T-cell (primary cell): ENCODE data around the gene RPS6KA2. TPM values are rescaled to one million over a fixed set of nuclear protein-coding genes. Genes with fewer than 3 reads are reported as not detected.

Experiments
- ATAC-seq, 4 experiments: fragments of 200-7000 bp in 3 of 4; fragments of 150-1000 bp in 1 of 4; cut with Tn5 transposase; replicated peaks in 1 of 4; 1 replicate in 3 of 4; 2 replicates in 1 of 4; pipeline ENCODE4 v1.10.0; 2021; ENCODE audit warnings: moderate library complexity in 3 of 4, mild to moderate bottlenecking in 2 of 4, moderate number of reproducible peaks in 1 of 4
- CTCF ChIA-PET, 2 donors: fragments of 300-600 bp; sonication (Branson Sonifier 250); formaldehyde crosslinking; loops; one replicate each; lab custom pipeline; 2022; ENCODE audit warnings: antibody characterized with exemption in 2 of 2; lab: Charles Lee
- POLR2A ChIA-PET, 2 donors: fragments of 300-600 bp; sonication (Branson Sonifier 250); formaldehyde crosslinking; loops; one replicate each; lab custom pipeline; 2022; ENCODE audit warnings: antibody characterized with exemption in 2 of 2; lab: Charles Lee
- DNase-seq, 35 experiments: peaks; one replicate each; pipeline versions ENCODE4 v3.0.0 to v3.0.0-alpha.2; 2013 to 2023
- H3K27ac ChIP-seq: one replicate; pipeline ENCODE4 v1.5.1; 2013; ENCODE audit warnings: low read length
- H3K27me3 ChIP-seq, 2 experiments: replicated peaks in 1 of 2; 1 replicate in 1 of 2; 2 replicates in 1 of 2; pipeline versions ENCODE4 v1.6.1 to v1.7.0; 2013; ENCODE audit warnings: low read length in 1 of 2, mixed read lengths in 1 of 2; ENCODE audit not compliant: control insufficient read depth in 2 of 2, insufficient read depth in 2 of 2; ENCODE audit errors: extremely low read depth in 1 of 2
- H3K36me3 ChIP-seq, 2 donors: 1 replicate in 1 of 2; 2 replicates in 1 of 2; pipeline versions ENCODE4 v1.6.1 to v1.7.0; 2013; ENCODE audit warnings: low read length in 1 of 2; ENCODE audit not compliant: control insufficient read depth in 2 of 2, insufficient read depth in 1 of 2; ENCODE audit errors: extremely low read depth in 1 of 2
- H3K4me1 ChIP-seq, 2 experiments: 1 replicate in 1 of 2; 2 replicates in 1 of 2; pipeline versions ENCODE4 v1.6.1 to v1.7.0; 2013; ENCODE audit warnings: low read length in 2 of 2, mixed read lengths in 1 of 2; ENCODE audit not compliant: insufficient read depth in 2 of 2, control insufficient read depth in 1 of 2; ENCODE audit errors: extremely low read depth in 1 of 2
- H3K4me3 ChIP-seq, 2 donors: 1 replicate in 1 of 2; 2 replicates in 1 of 2; pipeline versions ENCODE4 v1.5.1 to v1.7.0; 2013; ENCODE audit warnings: mild to moderate bottlenecking in 2 of 2, low read length in 1 of 2, moderate library complexity in 1 of 2; ENCODE audit not compliant: control insufficient read depth in 1 of 2; ENCODE audit errors: extremely low read depth in 1 of 2
- H3K9me3 ChIP-seq: 2 replicates; pipeline ENCODE4 v1.7.0; 2013
- H3K27ac Mint-ChIP-seq, 2 donors: one replicate each; pipeline ENCODE4 v1.8.0; 2020 to 2021; ENCODE audit warnings: mild to moderate bottlenecking in 2 of 2, mixed read lengths in 2 of 2
- H3K27me3 Mint-ChIP-seq, 2 donors: one replicate each; pipeline ENCODE4 v1.8.0; 2021 to 2022; ENCODE audit warnings: mixed read lengths in 2 of 2
- H3K36me3 Mint-ChIP-seq: one replicate; pipeline ENCODE4 v1.8.0; 2021; ENCODE audit warnings: mixed read lengths
- H3K4me1 Mint-ChIP-seq, 3 donors: one replicate each; pipeline ENCODE4 v1.8.0; 2020 to 2022; ENCODE audit warnings: mixed read lengths in 3 of 3, mild to moderate bottlenecking in 1 of 3
- H3K4me3 Mint-ChIP-seq, 3 donors: one replicate each; pipeline ENCODE4 v1.8.0; 2020 to 2022; ENCODE audit warnings: mild to moderate bottlenecking in 3 of 3, mixed read lengths in 3 of 3, moderate library complexity in 3 of 3
- H3K9me3 Mint-ChIP-seq, 3 donors: one replicate each; pipeline ENCODE4 v1.8.0; 2020 to 2022; ENCODE audit warnings: mixed read lengths in 3 of 3
- WGBS: methylation state at CpG from one replicate; pipeline ENCODE4 v1.1.5; 2013; ENCODE audit warnings: missing lambda C conversion rate; ENCODE audit not compliant: insufficient coverage; 5-methylcytosine and 5-hydroxymethylcytosine counted together
- total RNA-seq, 35 experiments: library from RNA in 6 of 35; stranded (reverse) in 6 of 35; fragments of 120-200 nt in 1 of 35; gene quantifications; one replicate each; pipeline versions ENCODE4 v1.2.1 to v1.2.4 and lab custom pipeline; 2013 to 2026

The RPS6KA2 gene
- total RNA-seq, 5 donors from 2014 or later (not counting 1 experiment from before 2014, with no cell fraction given) = 4.1 to 21.5 (median 12.4) TPM

DNA sequence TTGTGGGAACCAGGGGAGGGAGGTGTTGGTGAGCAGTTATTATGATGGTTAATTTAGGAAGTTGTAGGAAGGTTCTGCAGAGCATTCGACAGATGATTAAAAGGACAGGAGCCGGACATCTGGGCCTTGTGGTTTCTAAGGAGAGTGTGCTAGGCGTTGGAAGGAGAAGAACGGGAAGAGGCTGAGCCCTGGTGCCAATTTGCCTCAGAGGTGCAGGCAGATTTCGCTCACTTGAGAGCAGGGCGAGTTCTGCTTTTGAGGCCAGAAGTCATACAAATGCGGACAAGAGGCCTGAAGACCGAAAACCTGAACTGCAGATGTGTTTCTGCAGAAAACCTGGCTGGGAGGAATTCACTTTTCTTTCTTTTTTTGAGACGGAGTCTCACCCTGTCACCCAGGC, 30.5 kb upstream of the RPS6KA2 start:
- Mint-ChIP-seq H3K4me3 (no peak overlapping the region), H3K4me1 (peaks cover 0 to 15% (median 11%) of the 10 kb centered on the region in 3 donors), H3K9me3 (no peaks in the 10 kb centered on the region), H3K27ac (no peak overlapping the region), H3K27me3 (peaks cover 20 to 23% of the 10 kb centered on the region in 2 donors), H3K36me3 (peaks cover 4% of the 10 kb centered on the region)
- Histone ChIP-seq H3K4me1 (peaks cover 0 to 10% of the 10 kb centered on the region in 2 experiments), H3K36me3 (no peaks in the 10 kb centered on the region), H3K9me3 (no peaks in the 10 kb centered on the region), H3K4me3 (peak overlapping the region in 1 of 2 donors; percentile 19), H3K27ac (no peak overlapping the region), H3K27me3 (peaks cover 0 to 27% of the 10 kb centered on the region in 2 experiments)
- WGBS = 39% methylated on average over 8 of the region's 9 CpGs
- POLR2A ChIA-PET = no interaction called here
- ATAC-seq = no peak
- CTCF ChIA-PET = no interaction called here
- DNase-seq = no peak

DNA sequence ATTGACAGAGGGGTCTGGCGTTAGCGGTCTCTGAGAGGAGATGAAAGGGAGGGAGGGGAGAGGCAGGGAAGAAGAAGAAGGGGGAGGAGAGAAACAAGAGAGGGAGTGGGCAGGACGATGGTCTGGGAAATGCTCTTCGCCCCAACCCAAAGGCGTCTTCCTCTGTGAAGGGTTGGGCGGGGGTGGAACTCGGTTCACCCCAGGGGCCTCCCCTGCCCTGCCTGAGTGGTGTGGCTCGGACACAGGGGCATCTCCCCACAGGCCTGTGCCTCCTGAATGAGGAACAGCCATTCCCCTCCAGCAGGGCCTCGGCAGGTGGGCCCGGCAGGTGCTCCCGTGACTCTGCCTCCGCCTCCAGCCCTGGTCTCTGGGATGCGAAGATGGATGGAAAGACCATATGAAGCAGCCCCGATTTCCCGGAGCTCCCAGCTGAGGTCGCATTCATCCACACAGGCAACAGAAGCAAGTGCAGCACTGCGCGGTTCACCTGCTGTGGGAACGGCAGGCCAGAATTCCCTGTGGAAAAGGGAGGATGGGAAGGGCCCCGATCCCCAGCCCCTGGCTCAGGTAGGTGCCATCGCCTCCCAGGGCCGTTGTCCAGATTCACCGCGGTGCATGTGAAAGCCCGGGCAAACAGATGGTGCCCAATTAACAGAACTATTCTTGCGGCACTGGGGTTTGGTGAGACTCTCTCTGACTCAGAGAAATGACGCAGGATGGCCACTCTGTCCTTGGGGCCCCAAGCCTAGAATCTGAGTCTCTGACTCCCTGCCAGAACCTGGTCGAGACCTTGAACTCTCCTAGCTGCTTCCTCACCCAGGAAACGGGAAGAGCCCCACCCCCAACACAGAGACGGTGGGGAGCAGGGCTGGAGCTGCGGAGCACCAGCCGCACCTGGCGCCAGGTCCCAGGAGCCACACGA, 29.4 kb upstream of the RPS6KA2 start:
- ChIA-PET CTCF (no interaction called here), POLR2A (no interaction called here)
- no peaks in the 10 kb centered on the region for H3K9me3 ChIP-seq
- peaks cover 0 to 27% of the 10 kb centered on the region in 2 experiments for H3K27me3 ChIP-seq
- peak overlapping the region in 1 of 2 donors; percentile 35 for H3K4me3 ChIP-seq
- H3K36me3 ChIP-seq = no peaks in the 10 kb centered on the region
- peaks cover 0 to 10% of the 10 kb centered on the region in 2 experiments for H3K4me1 ChIP-seq
- H3K9me3 Mint-ChIP-seq = no peaks in the 10 kb centered on the region
- no peak for DNase-seq
- ATAC-seq = no peak
- no peak overlapping the region for H3K27ac ChIP-seq
- H3K27me3 Mint-ChIP-seq = peaks cover 16 to 24% of the 10 kb centered on the region in 2 donors
- H3K36me3 Mint-ChIP-seq = peaks cover 4% of the 10 kb centered on the region
- H3K27ac Mint-ChIP-seq = no peak overlapping the region
- WGBS = 62% methylated on average over 23 of the region's 34 CpGs
- H3K4me1 Mint-ChIP-seq = peaks cover 0 to 15% (median 11%) of the 10 kb centered on the region in 3 donors
- peak overlapping the region in 1 of 3 donors; percentile 18 for H3K4me3 Mint-ChIP-seq

DNA sequence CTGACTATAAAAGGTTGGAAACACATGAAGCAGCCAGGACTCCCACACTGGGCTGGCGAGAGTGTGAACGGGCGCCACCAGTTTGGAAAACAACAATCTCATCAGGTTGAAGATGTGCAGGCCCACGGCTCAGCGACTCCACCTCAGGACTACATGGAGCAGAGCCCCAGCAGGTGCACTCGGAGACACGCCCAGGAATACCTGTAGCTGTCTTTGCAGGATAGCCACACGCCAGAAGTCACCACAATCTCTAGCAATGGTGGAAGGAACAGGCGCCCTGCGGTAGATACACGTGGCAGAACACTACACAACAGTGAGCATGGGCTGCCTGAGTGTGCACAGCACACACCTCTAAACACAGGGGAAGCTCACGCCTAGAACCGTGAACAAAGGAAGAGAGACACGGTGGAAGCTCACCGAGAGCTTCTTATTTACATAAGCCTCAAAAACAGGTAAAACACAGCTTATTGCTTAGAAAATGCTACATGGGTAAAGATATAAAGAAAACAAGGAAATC, 28.7 kb upstream of the RPS6KA2 start:
- Mint-ChIP-seq H3K4me1 (peaks cover 0 to 15% (median 11%) of the 10 kb centered on the region in 3 donors), H3K9me3 (no peaks in the 10 kb centered on the region), H3K27me3 (peaks cover 16 to 24% of the 10 kb centered on the region in 2 donors), H3K36me3 (peaks cover 4% of the 10 kb centered on the region), H3K4me3 (no peak overlapping the region), H3K27ac (no peak overlapping the region)
- Histone ChIP-seq H3K36me3 (no peaks in the 10 kb centered on the region), H3K27ac (no peak overlapping the region), H3K4me3 (no peak overlapping the region), H3K9me3 (no peaks in the 10 kb centered on the region), H3K27me3 (peaks cover 0 to 27% of the 10 kb centered on the region in 2 experiments), H3K4me1 (peaks cover 0 to 10% of the 10 kb centered on the region in 2 experiments)
- ATAC-seq = no peak
- 89% methylated on average over 8 of the region's 15 CpGs for WGBS
- CTCF ChIA-PET = no interaction called here
- DNase-seq = no peak
- POLR2A ChIA-PET = no interaction called here

DNA sequence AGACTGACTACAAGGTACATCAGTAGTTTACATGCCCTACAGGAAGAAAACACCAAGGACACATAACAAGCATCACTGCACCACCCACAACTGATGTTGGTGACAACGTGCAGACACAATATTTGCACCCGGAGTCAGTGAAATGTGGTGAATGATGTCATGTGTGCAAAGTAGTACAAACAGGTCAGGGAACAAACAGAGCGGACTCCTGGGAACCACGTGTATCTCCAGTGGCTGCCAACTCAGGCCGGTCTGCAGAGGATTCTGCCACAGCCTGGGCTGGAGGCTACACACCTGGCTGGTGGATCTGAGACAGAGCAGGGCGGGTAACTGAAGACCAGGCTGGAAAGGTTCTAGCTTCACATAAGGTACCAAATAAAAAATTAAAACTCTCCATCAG, 28.2 kb upstream of the RPS6KA2 start:
- Histone ChIP-seq H3K27ac (no peak overlapping the region), H3K27me3 (peaks cover 0 to 27% of the 10 kb centered on the region in 2 experiments), H3K4me1 (peaks cover 0 to 10% of the 10 kb centered on the region in 2 experiments), H3K36me3 (no peaks in the 10 kb centered on the region), H3K4me3 (no peak overlapping the region), H3K9me3 (no peaks in the 10 kb centered on the region)
- ATAC-seq (no peak), DNase-seq (no peak)
- no peak overlapping the region for H3K4me3 Mint-ChIP-seq
- ChIA-PET POLR2A (no interaction called here), CTCF (no interaction called here)
- H3K27me3 Mint-ChIP-seq = peaks cover 16 to 24% of the 10 kb centered on the region in 2 donors
- H3K9me3 Mint-ChIP-seq = no peaks in the 10 kb centered on the region
- peaks cover 4% of the 10 kb centered on the region for H3K36me3 Mint-ChIP-seq
- H3K27ac Mint-ChIP-seq = no peak overlapping the region
- WGBS = 90% methylated on average over 3 of the region's 6 CpGs
- H3K4me1 Mint-ChIP-seq = peaks cover 0 to 15% (median 11%) of the 10 kb centered on the region in 3 donors

DNA sequence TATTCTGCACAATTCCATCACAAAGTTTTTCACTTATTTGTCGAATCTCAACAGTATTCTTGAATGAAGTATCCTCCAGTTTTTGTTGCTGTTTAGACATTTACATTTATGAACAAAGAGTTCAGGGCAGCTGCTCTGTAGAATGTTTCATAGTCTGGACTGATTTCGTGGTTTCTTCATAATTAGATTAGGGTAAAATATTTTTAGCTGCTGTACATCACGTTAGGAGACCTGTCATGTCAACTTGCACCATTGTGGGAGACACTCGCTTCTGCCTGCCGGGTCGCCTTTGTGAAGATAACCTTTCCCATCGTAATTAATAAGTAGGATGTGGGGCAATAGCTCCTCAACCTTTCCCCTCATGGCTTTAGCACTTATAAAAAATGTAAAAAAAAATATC, 27.5 kb upstream of the RPS6KA2 start:
- no peak overlapping the region for H3K4me3 Mint-ChIP-seq
- H3K27ac ChIP-seq = no peak overlapping the region
- no peaks in the 10 kb centered on the region for H3K9me3 ChIP-seq
- H3K27ac Mint-ChIP-seq = no peak overlapping the region
- H3K27me3 Mint-ChIP-seq = peaks cover 15 to 24% of the 10 kb centered on the region in 2 donors
- H3K27me3 ChIP-seq = peaks cover 0 to 25% of the 10 kb centered on the region in 2 experiments
- H3K36me3 Mint-ChIP-seq = peaks cover 4% of the 10 kb centered on the region
- H3K4me1 Mint-ChIP-seq = peaks cover 0 to 15% (median 11%) of the 10 kb centered on the region in 3 donors
- H3K9me3 Mint-ChIP-seq = no peaks in the 10 kb centered on the region
- H3K4me1 ChIP-seq = peaks cover 0 to 10% of the 10 kb centered on the region in 2 experiments
- no peak overlapping the region for H3K4me3 ChIP-seq
- DNase-seq (no peak), ATAC-seq (no peak)
- ChIA-PET POLR2A (no interaction called here), CTCF (no interaction called here)
- no CpG with 5 or more reads among the region's 7 CpGs for WGBS
- no peaks in the 10 kb centered on the region for H3K36me3 ChIP-seq

DNA sequence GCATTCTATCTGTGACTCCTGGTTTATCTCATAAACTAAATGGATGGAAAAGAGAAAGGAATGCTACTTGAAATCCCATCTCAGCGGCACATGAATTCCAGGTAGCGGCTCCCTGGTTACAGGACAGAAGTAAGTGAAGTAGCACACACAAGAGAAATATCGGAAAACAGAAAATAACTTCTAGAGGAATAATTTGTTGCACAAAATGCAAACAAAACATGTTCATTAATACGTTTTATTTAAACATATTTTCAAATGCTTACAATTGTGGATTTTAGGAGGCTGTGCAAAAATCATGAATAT, 26.5 kb upstream of the RPS6KA2 start:
- DNase-seq (no peak), ATAC-seq (no peak)
- CTCF ChIA-PET = no interaction called here
- 90% methylated on average over 2 of the region's 4 CpGs for WGBS
- H3K4me1 Mint-ChIP-seq = peaks cover 0 to 15% (median 11%) of the 10 kb centered on the region in 3 donors
- Histone ChIP-seq H3K9me3 (no peaks in the 10 kb centered on the region), H3K27ac (no peak overlapping the region), H3K4me3 (no peak overlapping the region), H3K27me3 (peaks cover 0 to 23% of the 10 kb centered on the region in 2 experiments), H3K36me3 (no peaks in the 10 kb centered on the region), H3K4me1 (peaks cover 0 to 10% of the 10 kb centered on the region in 2 experiments)
- H3K9me3 Mint-ChIP-seq = no peaks in the 10 kb centered on the region
- H3K27me3 Mint-ChIP-seq = peaks cover 12 to 23% of the 10 kb centered on the region in 2 donors
- peaks cover 4% of the 10 kb centered on the region for H3K36me3 Mint-ChIP-seq
- H3K27ac Mint-ChIP-seq = no peak overlapping the region
- no peak overlapping the region for H3K4me3 Mint-ChIP-seq
- POLR2A ChIA-PET = no interaction called here
